Loucy (cell line): ENCODE measurements around the gene RPH3AL.
"Not testable (repeated sequence)": the region's sequence is repeated elsewhere in the genome, so short reads cannot be mapped to it uniquely, and the experiment has no call there.

Experiments used
- H2AFZ ChIP-seq: fragments of 200-600 bp; sonication (generic); 2 replicates; pipeline ENCODE4 v1.6.0; 2016; ENCODE audit warnings: antibody characterized with exemption, mild to moderate bottlenecking, low read length, moderate library complexity
- H3F3A ChIP-seq: fragments of 200-600 bp; 2 replicates; pipeline ENCODE4 v1.6.0; 2016; ENCODE audit warnings: antibody characterized with exemption, low read depth, mild to moderate bottlenecking
- H3K27me3 ChIP-seq: fragments of 200-600 bp; sonication (generic); 2 replicates; pipeline ENCODE4 v1.6.1; 2014; ENCODE audit warnings: low read length, mild to moderate bottlenecking; ENCODE audit not compliant: insufficient read depth, poor library complexity, severe bottlenecking
- H3K36me3 ChIP-seq: fragments of 200-600 bp; sonication (generic); 2 replicates; pipeline ENCODE4 v1.6.1; 2016; ENCODE audit warnings: low read length; ENCODE audit not compliant: insufficient read depth
- H3K4me1 ChIP-seq: fragments of 200-600 bp; sonication (generic); 2 replicates; pipeline ENCODE4 v1.5.1; 2014; ENCODE audit warnings: low read length, mild to moderate bottlenecking; ENCODE audit not compliant: insufficient read depth, poor library complexity, severe bottlenecking
- H3K4me2 ChIP-seq: fragments of 200-600 bp; sonication (generic); 2 replicates; pipeline ENCODE4 v1.6.0; 2014; ENCODE audit warnings: antibody characterized with exemption, low read length, low read depth, mild to moderate bottlenecking; ENCODE audit not compliant: poor library complexity, severe bottlenecking
- H3K4me3 ChIP-seq: fragments of 200-600 bp; sonication (generic); 2 replicates; pipeline ENCODE4 v1.5.1; 2014; ENCODE audit warnings: low read length, mild to moderate bottlenecking, mixed read lengths; ENCODE audit not compliant: poor library complexity, severe bottlenecking
- H3K79me2 ChIP-seq: fragments of 200-600 bp; sonication (generic); 2 replicates; pipeline ENCODE4 v1.6.1; 2014; ENCODE audit warnings: low read length; ENCODE audit not compliant: insufficient read depth
- H3K9ac ChIP-seq: fragments of 200-600 bp; sonication (generic); 2 replicates; pipeline ENCODE4 v1.6.0; 2014; ENCODE audit warnings: mild to moderate bottlenecking, low read depth, low read length, moderate library complexity; ENCODE audit not compliant: poor library complexity, severe bottlenecking
- H3K9me2 ChIP-seq: fragments of 200-600 bp; sonication (generic); replicated peaks from 2 replicates; pipeline ENCODE4 v1.6.1; 2016; ENCODE audit warnings: low read depth, low read length, mixed read lengths
- H3K9me3 ChIP-seq: fragments of 200-600 bp; sonication (generic); 2 replicates; pipeline ENCODE4 v1.6.1; 2014; ENCODE audit warnings: mild to moderate bottlenecking, antibody characterized with exemption, low read length, low read depth; ENCODE audit not compliant: insufficient read depth
- H4K20me1 ChIP-seq: fragments of 200-600 bp; sonication (generic); 2 replicates; pipeline ENCODE4 v1.6.0; 2014; ENCODE audit warnings: antibody characterized with exemption, low read length, mild to moderate bottlenecking; ENCODE audit not compliant: insufficient read depth, poor library complexity, severe bottlenecking
- EZH2phosphoT487 ChIP-seq: fragments of 200-600 bp; IDR thresholded peaks from 2 replicates; pipeline ENCODE4 v1.6.1; 2018; ENCODE audit warnings: antibody characterized with exemption, mild to moderate bottlenecking, moderate library complexity, borderline replicate concordance
- TF ChIP-seq, protein P1 (sequence below): fragments of 200-600 bp; sonication (generic); conservative IDR thresholded peaks from 2 replicates; pipeline ENCODE4 v1.5.1; 2014; ENCODE audit warnings: mild to moderate bottlenecking, antibody characterized with exemption, low read length

RPH3AL gene

DNA sequence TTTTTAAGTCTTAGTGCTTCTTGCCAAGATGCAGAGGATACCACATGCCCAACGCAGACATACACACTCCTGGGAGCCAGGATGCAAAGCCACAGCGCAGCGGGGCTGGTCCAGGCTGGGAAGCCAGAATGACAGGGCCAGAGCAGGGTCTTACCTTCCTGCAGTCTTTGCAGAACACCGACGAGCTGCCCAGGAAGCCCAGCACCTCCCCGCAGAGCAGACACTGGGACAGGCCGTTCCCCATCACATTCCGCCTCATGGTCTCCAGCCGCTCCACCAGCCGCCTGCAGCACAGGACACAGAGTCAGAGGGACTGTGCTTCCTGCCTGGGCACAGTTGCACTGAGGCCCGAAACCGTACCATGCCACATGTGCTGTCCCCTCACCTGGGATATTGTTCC, 33.3 kb downstream of the RPH3AL start:
- H2AFZ ChIP-seq: no peak overlapping the region
- H3K36me3 ChIP-seq: no peaks in the 10 kb centered on the region
- H3K9me3 ChIP-seq: peaks cover 10% of the 10 kb centered on the region; the same call in 1 of the 2 replicates
- H3K4me2 ChIP-seq: no peak overlapping the region
- H3K27me3 ChIP-seq: no peaks in the 10 kb centered on the region
- H3K9ac ChIP-seq: no peak overlapping the region
- H3K4me1 ChIP-seq: no peaks in the 10 kb centered on the region
- H3K4me3 ChIP-seq: no peak overlapping the region
- H4K20me1 ChIP-seq: no peaks in the 10 kb centered on the region
- no peaks in the 10 kb centered on the region for H3K79me2 ChIP-seq
- TF ChIP-seq, protein P1, sequence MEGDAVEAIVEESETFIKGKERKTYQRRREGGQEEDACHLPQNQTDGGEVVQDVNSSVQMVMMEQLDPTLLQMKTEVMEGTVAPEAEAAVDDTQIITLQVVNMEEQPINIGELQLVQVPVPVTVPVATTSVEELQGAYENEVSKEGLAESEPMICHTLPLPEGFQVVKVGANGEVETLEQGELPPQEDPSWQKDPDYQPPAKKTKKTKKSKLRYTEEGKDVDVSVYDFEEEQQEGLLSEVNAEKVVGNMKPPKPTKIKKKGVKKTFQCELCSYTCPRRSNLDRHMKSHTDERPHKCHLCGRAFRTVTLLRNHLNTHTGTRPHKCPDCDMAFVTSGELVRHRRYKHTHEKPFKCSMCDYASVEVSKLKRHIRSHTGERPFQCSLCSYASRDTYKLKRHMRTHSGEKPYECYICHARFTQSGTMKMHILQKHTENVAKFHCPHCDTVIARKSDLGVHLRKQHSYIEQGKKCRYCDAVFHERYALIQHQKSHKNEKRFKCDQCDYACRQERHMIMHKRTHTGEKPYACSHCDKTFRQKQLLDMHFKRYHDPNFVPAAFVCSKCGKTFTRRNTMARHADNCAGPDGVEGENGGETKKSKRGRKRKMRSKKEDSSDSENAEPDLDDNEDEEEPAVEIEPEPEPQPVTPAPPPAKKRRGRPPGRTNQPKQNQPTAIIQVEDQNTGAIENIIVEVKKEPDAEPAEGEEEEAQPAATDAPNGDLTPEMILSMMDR: no peak
- no peak for TF ChIP-seq EZH2phosphoT487
- no peaks in the 10 kb centered on the region for H3K9me2 ChIP-seq
- H3F3A ChIP-seq: no peaks in the 10 kb centered on the region

DNA sequence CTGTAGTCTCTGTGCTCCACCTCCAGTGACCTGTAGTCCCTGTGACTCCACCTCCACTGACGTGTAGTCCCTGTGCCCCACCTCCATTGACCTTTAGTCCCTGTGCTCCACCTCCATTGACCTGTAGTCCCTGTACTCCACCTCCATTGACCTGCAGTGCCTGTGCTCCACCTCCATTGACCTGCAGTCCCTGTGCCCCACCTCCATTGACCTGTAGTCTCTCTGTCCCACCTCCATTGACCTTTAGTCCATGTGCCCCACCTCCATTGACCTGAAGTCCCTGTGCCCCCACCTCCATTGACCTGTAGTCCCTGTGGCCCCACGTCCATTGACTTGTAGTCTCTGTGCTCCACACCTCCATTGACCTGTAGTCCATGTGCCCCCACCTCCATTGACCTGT, 35.5 kb downstream of the RPH3AL start:
- not testable (repeated sequence) for H3K4me2 ChIP-seq, H3K9me2 ChIP-seq, H4K20me1 ChIP-seq, H3K79me2 ChIP-seq, H3K4me3 ChIP-seq, H3F3A ChIP-seq, H3K27me3 ChIP-seq, H2AFZ ChIP-seq, H3K9ac ChIP-seq, H3K4me1 ChIP-seq, H3K36me3 ChIP-seq
- peaks cover 10% of the 10 kb centered on the region; the same call in 1 of the 2 replicates for H3K9me3 ChIP-seq

DNA sequence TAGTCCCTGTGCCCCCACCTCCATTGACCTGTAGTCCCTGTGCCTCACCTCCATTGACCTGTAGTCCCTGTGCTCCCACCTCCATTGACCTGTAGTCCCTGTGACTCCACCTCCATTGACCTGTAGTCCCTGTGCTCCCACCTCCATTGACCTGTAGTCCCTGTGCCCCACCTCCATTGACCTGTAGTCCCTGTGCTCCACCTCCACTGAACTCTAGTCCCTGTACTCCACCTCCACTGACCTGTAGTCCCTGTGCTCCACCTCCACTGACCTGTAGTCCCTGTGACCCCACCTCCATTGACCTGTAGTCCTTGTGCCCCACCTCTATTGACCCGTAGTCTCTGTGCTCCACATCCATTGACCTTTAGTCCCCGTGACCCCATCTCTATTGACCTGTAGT, 37.2 kb downstream of the RPH3AL start:
- H3K4me2 ChIP-seq, H3K36me3 ChIP-seq, H3K4me1 ChIP-seq, H3F3A ChIP-seq, H3K27me3 ChIP-seq, H3K9ac ChIP-seq, H2AFZ ChIP-seq, H4K20me1 ChIP-seq, H3K9me2 ChIP-seq, H3K4me3 ChIP-seq, H3K79me2 ChIP-seq: not testable (repeated sequence)
- peaks cover 10% of the 10 kb centered on the region; the same call in 1 of the 2 replicates for H3K9me3 ChIP-seq

DNA sequence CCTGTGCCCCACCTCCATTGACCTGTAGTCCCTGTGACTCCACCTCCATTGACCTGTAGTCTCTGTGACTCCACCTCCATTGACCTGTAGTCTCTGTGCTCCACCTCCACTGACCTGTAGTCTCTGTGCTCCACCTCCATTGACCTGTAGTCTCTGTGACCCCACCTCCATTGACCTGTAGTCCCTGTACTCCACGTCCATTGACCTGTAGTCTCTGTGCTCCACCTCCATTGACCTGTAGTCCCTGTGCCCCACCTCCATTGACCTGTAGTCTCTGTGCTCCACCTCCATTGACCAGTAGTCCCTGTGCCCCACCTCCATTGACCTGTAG, 38.0 kb downstream of the RPH3AL start:
- H4K20me1 ChIP-seq, H3K4me2 ChIP-seq, H3K9me2 ChIP-seq, H3K79me2 ChIP-seq, H3K36me3 ChIP-seq, H3K27me3 ChIP-seq, H3K9ac ChIP-seq, H3K4me1 ChIP-seq, H2AFZ ChIP-seq, H3K4me3 ChIP-seq, H3F3A ChIP-seq: not testable (repeated sequence)
- H3K9me3 ChIP-seq: peaks cover 10% of the 10 kb centered on the region; the same call in 1 of the 2 replicates
